GM12874 (cell line): ENCODE results near the gene SDK1.

Experiments used
- CTCF ChIP-seq: IDR thresholded peaks from 2 replicates; pipeline ENCODE4 v1.5.1; 2011; ENCODE audit warnings: low read depth, mild to moderate bottlenecking, control low read depth, low read length, moderate library complexity; ENCODE audit not compliant: insufficient read depth

Gene SDK1

DNA sequence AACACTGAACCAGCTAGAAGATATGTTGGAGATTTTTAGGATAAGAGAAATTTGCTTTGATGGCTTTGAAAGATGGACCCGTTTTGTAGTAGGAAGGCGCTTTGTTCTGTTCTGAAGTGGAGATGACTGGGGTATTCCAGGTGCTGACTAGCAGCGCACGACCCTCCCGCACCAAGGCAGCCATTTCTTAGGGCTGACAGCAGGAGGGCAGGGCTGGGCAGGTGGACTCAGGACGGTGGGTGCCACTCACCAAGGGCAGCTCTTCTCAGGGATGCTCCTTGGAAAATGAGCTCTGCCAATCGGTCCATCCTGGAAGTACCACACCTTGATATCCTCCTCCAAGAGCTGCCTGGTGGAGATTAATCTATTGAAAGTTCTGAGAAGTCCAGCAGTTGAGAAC is 917.4 kb downstream of the SDK1 start:
- no peak for TF ChIP-seq CTCF

- TF ChIP-seq CTCF, result no peak
These were observed 919.0 kb downstream of the SDK1 start for GRCh38 chr7:4220011-4220410.

DNA sequence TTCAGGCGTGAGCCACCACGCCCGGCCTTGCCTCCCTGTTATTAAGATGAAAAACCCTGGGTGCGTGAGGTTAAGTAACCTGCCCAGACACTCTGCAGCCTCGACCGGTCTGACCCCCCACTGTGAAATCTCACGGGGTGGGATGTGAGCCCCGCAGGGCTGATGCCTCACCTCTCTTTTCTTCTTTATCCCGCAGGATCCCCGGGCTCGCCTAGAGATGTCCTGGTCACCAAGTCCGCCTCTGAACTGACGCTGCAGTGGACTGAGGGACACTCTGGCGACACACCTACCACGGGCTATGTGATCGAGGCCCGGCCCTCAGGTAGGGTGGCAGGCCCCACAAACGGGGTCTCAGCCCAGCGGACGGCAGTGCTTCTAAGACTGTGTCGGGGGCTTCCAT is 920.0 kb downstream of the SDK1 start:
- TF ChIP-seq CTCF, result no peak

- TF ChIP-seq CTCF, result no peak
These were observed 921.6 kb downstream of the SDK1 start for GRCh38 chr7:4222676-4223075.

DNA sequence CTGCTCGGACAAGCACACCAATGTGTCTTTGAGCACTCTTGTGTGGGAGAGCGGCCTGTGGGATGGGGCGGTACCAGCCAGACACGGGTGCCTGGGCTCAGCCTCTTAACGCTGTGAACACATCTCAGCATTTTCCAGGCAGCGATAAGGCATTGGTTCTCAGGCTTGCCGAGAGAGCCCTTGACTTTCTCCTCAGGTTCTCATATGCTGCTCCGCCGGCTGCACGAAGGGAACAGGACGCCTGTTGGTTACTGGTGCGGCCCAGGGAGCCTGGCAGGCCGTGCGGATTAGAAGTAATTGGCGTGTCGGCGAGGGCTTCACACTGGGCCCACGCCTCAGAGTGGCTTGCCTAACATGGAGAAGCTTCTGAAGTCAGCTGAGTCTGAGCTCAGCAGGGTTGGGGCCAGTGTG is 924.3 kb downstream of the SDK1 start:
- TF ChIP-seq CTCF, result no peak

- TF ChIP-seq CTCF, result no peak
These were observed 925.0 kb downstream of the SDK1 start for GRCh38 chr7:4225881-4226523.

- no peak for TF ChIP-seq CTCF
These were observed 925.5 kb downstream of the SDK1 start for GRCh38 chr7:4226524-4226882.
